Measurements from ENCODE around the gene OR1J4. TPM values are rescaled to one million over a fixed set of nuclear protein-coding genes. Genes with fewer than 3 reads are reported as not detected.
A peak's percentile ranks its signal among the peaks of the same experiment; 100 is the strongest.

OR1J4 gene
- total RNA-seq, 1 experiment from 2014 or later = not detected

DNA sequence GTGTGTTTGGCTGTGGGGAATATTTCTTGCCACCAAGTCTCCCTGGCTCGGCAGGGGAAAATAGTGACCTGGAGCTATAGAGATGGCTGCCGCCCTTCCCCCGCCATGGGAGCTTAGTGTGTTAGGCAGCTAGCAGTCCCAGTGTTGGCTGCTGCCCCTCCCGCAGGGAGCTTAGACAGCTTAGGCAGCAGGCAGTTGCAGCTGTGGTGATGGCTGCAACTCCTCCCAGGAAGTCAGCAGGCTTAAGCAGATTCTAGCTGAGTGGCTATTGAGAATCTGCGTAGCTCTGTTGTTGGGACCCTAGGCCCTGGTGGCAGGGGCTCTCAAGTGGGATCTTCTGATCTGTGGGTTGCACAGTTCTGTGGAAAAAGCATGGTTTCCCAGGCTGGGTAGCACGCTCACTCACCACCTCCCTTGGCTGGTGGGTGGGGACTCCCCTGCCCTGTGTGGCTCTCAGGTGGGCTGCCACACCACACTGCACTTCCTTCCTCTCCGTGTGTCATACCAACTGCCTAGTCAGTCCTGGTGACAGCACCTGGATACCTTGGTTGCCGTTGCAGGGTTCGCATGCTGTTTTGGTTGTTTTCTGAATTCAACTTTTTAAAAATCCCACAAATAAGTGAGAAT lies 43.3 kb downstream of the OR1J4 start:
- Histone ChIP-seq H3K27me3 (replicated peaks; ENCODE audit: insufficient read depth, low read depth, low read length, poor library complexity) (peaks cover 4% of the 10 kb centered on the region), H3K4me1 (ENCODE audit: insufficient read depth, low read length, poor library complexity, severe bottlenecking) (no peaks in the 10 kb centered on the region), H3K9me3 (ENCODE audit: low read depth, low read length, poor library complexity, severe bottlenecking) (no peaks in the 10 kb centered on the region), H3K36me3 (ENCODE audit: insufficient read depth, low read length, poor library complexity, severe bottlenecking) (no peaks in the 10 kb centered on the region), H3K27ac (ENCODE audit: low read depth, low read length, poor library complexity, severe bottlenecking) (no peak overlapping the region), H3K4me3 (ENCODE audit: low read depth, low read length, poor library complexity, severe bottlenecking) (no peak overlapping the region)
- TF ChIP-seq, protein P1, sequence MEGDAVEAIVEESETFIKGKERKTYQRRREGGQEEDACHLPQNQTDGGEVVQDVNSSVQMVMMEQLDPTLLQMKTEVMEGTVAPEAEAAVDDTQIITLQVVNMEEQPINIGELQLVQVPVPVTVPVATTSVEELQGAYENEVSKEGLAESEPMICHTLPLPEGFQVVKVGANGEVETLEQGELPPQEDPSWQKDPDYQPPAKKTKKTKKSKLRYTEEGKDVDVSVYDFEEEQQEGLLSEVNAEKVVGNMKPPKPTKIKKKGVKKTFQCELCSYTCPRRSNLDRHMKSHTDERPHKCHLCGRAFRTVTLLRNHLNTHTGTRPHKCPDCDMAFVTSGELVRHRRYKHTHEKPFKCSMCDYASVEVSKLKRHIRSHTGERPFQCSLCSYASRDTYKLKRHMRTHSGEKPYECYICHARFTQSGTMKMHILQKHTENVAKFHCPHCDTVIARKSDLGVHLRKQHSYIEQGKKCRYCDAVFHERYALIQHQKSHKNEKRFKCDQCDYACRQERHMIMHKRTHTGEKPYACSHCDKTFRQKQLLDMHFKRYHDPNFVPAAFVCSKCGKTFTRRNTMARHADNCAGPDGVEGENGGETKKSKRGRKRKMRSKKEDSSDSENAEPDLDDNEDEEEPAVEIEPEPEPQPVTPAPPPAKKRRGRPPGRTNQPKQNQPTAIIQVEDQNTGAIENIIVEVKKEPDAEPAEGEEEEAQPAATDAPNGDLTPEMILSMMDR (conservative IDR thresholded peaks at IDR 0.05; ENCODE audit: low read depth, low read length) = no peak
- peak; percentile 5 for DNase-seq (ENCODE audit: low spot score)
- intact Hi-C loops (cut with micrococcal nuclease; ENCODE audit: unreplicated experiment) = no loop called here
- ChIA-PET CTCF (no interaction called here), POLR2A (ENCODE audit: low non-redundant PET) (no interaction called here)
- BruUV-seq (replicated peaks) = no TSS peak

DNA sequence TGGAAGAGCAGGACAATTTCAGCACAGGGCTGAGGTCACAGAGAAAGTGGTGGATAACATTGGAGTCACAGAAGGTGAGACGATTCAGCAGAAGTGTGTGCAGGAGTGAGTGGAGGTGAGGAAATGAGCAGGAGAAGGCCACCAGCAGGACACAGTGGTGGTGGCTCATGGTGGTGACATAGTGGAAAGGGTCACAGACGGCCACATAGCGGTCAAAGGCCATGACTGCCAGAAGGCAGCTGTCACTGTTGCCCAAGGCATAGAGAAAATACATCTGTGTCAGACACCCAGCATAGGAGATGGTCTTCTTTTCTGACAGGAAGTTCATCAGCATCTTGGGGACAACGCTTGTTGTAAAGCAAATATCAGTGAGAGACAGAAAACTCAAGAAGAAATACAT lies 49.0 kb downstream of the OR1J4 start:
- H3K4me3 ChIP-seq (ENCODE audit: low read depth, low read length, poor library complexity, severe bottlenecking) = no peak overlapping the region
- H3K36me3 ChIP-seq (ENCODE audit: insufficient read depth, low read length, poor library complexity, severe bottlenecking) = no peaks in the 10 kb centered on the region
- H3K4me1 ChIP-seq (ENCODE audit: insufficient read depth, low read length, poor library complexity, severe bottlenecking) = no peaks in the 10 kb centered on the region
- DNase-seq (ENCODE audit: low spot score) = no peak
- CTCF ChIA-PET = no interaction called here
- intact Hi-C loops (cut with micrococcal nuclease; ENCODE audit: unreplicated experiment) = no loop called here
- H3K27ac ChIP-seq (ENCODE audit: low read depth, low read length, poor library complexity, severe bottlenecking) = no peak overlapping the region
- TF ChIP-seq, protein P1 (conservative IDR thresholded peaks at IDR 0.05; ENCODE audit: low read depth, low read length) = no peak
- TF ChIP-seq EZH2 (IDR thresholded peaks at IDR 0.05; ENCODE audit: borderline replicate concordance, low read depth, low read length, poor library complexity, severe bottlenecking) = no peak
- POLR2A ChIA-PET (ENCODE audit: low non-redundant PET) = no interaction called here
- no peaks in the 10 kb centered on the region for H3K9me3 ChIP-seq (ENCODE audit: low read depth, low read length, poor library complexity, severe bottlenecking)
- H3K27me3 ChIP-seq (replicated peaks; ENCODE audit: insufficient read depth, low read depth, low read length, poor library complexity) = peaks cover 5% of the 10 kb centered on the region
- no TSS peak for BruUV-seq (replicated peaks)

Other genes starting within 250 kb of the OR1J4 start
- not detected in 2 replicates for gene PTGS1, start 148.1 kb upstream of the OR1J4 start, total RNA-seq (2021)
- not detected in 2 replicates for gene OR1J1, start 41.2 kb upstream of the OR1J4 start, total RNA-seq (2021)
- gene OR1J2, start 8.3 kb upstream of the OR1J4 start, total RNA-seq (2021) = not detected in 2 replicates
- not detected in 2 replicates for gene OR1N1, start 8.2 kb downstream of the OR1J4 start, total RNA-seq (2021)
- gene OR1N2, start 34.0 kb downstream of the OR1J4 start, total RNA-seq (2021) = not detected in 2 replicates
- not detected in 2 replicates for gene OR1L8, start 64.2 kb downstream of the OR1J4 start, total RNA-seq (2021)
- gene OR1Q1, start 95.6 kb downstream of the OR1J4 start, total RNA-seq (2021) = not detected in 2 replicates
- not detected in 2 replicates for gene OR1B1, start 138.5 kb downstream of the OR1J4 start, total RNA-seq (2021)
- not detected in 2 replicates for gene OR1L1, start 142.6 kb downstream of the OR1J4 start, total RNA-seq (2021)
- not detected in 2 replicates for gene OR1L3, start 156.0 kb downstream of the OR1J4 start, total RNA-seq (2021)
- not detected in 2 replicates for gene OR1L4, start 204.8 kb downstream of the OR1J4 start, total RNA-seq (2021)
- not detected in 2 replicates for gene OR1L6, start 223.2 kb downstream of the OR1J4 start, total RNA-seq (2021)